Iris pigment epithelial cell (primary cell): ENCODE measurements around the gene IPO7.

Source experiments
- DNase-seq: peaks from one replicate; pipeline ENCODE4 v3.0.0-alpha.2; 2011; ENCODE audit warnings: low read depth

IPO7 gene

DNA sequence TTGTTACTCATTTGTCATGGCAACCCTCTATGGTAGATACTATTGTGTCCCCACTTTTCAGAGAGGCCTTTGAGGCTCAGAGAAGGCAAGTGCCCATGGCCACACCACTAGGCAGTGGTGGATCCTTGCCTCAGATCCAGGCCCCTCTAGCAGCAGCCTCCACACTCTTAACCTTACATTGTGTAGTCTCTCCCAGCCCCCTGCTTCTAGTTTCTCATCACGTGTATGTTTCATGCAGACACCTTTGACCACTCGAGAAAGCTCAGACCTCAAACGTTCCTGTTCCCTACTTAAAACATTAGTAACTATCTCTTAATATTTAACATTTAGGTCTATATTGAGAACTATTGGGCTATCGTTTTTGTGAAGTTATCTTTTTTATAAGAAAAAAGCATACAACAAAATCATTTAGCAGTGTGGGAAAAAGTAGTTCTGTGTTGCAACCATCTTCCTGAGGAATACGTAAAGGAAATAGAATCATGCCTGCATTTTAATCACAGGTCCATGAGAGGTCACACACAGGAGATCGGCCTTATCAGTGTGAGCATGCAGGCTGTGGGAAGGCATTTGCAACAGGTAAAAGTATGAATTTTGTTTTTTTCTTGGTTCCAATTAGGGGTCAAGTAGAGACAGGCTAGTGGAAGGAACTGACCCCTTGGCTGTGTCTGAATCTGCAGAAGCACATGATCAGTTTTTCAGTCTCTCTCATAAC lies 111.5 kb downstream of the IPO7 start:
- no peak for DNase-seq
